Upper lobe of left lung (tissue), 4 donors: ENCODE measurements around the gene SEMA3D.

Experiments used
- CTCF ChIP-seq, 6 experiments: fragments of 450-650 bp in 4 of 6; fragments of 200-600 bp in 2 of 6; sonication (generic) in 2 of 6; IDR thresholded peaks; one replicate each; pipeline ENCODE4 v1.5.1; 2016 to 2019; ENCODE audit warnings: antibody characterized with exemption in 6 of 6
- EP300 ChIP-seq, 4 donors: sonication (generic); formaldehyde crosslinking; IDR thresholded peaks; one replicate each; pipeline ENCODE4 v1.5.1; 2017; ENCODE audit warnings: antibody characterized with exemption in 4 of 4, control low read depth in 2 of 4

GRCh38 chr7:85186083-85186520 is 754 bp downstream of the SEMA3D start:
- no peak for TF ChIP-seq CTCF (IDR thresholded peaks at IDR 0.05)
- no peak for TF ChIP-seq EP300 (IDR thresholded peaks at IDR 0.05)
